AML-193 (cell line): Measurements from ENCODE around the gene DENND2A.
"Not testable (repeated sequence)": the region's sequence is repeated elsewhere in the genome, so short reads cannot be mapped to it uniquely, and the experiment has no call there.

Experiments
- DNase-seq, 2 experiments: peaks; one replicate each; lab custom pipeline; 2025; lab: John Stamatoyannopoulos, UW

DENND2A gene

DNA sequence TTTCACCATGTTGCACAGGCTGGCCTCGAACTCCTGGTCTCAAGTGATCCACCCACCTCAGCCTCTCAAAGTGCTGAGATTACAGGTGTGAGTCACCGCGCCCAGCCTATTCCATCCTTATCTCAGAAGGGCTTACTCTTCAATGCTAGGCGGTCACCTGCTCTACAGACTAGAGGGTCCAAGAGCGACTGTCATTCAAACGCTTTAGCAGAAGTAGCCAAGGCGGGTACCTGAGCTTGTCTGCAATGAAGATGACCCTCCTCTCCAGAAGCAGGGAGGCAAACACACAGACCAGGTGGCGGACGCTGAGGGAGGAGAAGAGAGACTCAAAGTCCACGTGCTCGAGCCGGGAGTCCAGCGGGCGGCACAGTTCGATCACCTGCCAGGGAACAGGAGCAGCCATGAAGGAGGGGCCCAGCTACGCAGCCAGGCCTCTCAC is 96.2 kb downstream of the DENND2A start:
- no peak for DNase-seq

GRCh38 chr7:140542228-140542603 is 98.4 kb downstream of the DENND2A start:
- no peak for DNase-seq

- no peak for DNase-seq
Measured at GRCh38 chr7:140541513-140542227, 98.9 kb downstream of the DENND2A start.

DNA sequence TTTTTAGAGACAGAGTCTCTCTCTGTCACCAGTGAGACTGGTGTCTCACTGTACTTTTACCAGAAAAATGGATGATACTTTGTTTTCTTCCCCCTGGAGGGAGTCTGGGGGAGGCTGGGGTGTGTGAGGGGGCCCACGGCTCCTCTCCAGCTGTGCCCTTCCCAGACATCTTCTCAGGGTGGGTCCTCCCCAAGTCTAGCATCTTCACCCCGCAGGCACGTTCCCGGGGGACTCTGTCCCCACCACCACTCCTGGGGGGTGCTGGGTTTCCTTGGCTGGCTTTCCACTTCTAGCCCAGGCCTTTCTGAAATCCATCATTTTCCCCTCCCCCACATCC is 99.5 kb downstream of the DENND2A start:
- DNase-seq, result no peak

DNA sequence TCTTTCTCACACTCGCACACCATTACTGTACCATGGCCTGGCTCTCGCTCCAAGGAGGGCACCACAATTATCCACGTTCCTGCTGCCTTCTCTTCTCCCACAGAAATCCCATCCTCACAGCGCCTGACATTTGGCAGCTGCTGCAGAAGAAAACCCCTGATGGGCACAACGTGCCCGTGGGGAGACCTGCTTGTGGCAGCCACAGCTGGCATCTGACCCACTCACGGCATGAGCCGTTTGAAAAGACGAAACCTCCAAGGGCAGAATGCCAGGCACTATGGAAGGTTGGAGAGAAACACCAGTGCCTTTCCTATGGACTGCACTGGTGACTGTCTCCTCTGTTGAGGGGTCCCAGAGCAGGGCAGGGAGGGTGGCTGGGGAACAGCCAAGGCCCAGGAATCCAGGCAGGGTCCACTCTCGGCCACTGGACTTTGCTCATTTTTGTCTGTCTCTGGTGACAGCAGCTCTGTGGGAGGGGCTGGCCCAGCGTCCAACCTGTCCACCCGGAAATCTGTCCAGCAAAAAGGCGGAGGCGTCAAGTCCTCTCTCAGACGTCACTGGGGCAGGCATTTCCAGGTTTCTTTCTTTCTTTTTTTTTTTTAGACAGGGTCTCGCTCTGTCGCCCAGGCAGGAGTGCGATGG is 100.4 kb downstream of the DENND2A start:
- DNase-seq, result no peak

DNA sequence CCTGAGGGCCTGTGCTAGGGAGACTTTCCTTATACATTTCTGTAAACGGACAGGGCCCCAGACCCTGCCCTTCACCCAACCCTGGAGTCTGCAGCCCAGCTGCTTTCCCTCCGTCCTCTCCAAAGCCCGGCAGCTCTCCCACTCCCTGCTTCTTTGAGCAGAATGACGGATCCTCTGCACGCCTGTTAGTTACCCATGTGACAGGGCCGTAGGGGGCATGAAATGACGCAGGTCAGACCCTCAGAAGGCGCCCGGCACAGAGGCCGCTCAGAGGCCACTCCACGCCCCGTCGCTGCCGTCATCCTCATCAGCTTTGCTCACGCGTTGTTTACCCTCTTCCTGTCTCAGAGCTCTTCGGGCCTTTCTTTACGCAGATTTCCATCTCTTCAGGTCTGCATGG is 101.2 kb downstream of the DENND2A start:
- no peak for DNase-seq

GRCh38 chr7:140537750-140538482 is 102.7 kb downstream of the DENND2A start:
- no peak for DNase-seq

DNA sequence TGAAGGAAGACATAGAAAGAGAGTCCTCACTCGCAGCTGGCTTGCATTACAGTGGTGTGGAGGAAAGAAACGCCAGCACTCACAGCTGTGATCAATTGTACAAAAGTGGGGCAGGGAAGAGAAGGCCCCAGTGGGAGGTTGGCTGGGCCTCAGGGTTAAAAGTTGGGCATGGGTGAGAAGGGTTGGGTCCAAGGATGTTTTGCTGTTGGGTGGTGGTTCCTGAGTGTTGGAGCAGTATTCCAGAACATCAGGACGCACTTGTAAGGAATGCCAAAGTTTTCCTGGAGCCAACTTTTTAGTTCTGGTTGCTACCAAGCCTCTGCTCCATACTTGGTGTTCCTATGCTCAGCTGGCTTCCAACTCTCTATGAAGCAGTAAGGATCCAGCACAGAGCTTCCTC is 105.9 kb downstream of the DENND2A start:
- DNase-seq, result no peak

DNA sequence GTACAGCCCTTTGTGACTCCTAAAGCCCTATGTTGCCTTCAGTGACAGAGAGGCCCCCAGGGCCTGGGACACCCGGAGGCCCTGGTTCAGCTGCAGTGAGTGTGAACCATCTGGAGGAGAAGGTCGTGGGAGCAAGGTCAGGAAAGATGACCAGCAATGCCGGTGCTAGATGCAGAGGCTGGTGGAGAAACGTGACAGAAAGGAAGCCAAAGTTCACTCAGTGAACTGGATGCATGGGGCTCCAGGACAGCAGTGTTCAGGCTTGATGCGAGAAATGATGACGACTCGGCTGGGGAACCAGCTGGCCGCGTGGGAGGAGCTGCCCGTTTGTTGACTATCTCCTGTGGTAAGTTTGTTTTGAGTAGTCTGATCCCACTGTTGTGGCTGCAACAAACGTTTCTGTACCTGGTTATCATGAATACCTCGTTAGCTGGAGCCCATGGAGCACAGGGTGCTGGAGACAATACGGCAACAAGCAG is 107.2 kb downstream of the DENND2A start:
- no peak for DNase-seq

GRCh38 chr7:140529428-140529827 is 111.2 kb downstream of the DENND2A start:
- DNase-seq, result not testable (repeated sequence)

GRCh38 chr7:140526787-140527664 is 113.6 kb downstream of the DENND2A start:
- DNase-seq, result no peak

GRCh38 chr7:140526214-140526613 is 114.4 kb downstream of the DENND2A start:
- DNase-seq, result no peak

DNA sequence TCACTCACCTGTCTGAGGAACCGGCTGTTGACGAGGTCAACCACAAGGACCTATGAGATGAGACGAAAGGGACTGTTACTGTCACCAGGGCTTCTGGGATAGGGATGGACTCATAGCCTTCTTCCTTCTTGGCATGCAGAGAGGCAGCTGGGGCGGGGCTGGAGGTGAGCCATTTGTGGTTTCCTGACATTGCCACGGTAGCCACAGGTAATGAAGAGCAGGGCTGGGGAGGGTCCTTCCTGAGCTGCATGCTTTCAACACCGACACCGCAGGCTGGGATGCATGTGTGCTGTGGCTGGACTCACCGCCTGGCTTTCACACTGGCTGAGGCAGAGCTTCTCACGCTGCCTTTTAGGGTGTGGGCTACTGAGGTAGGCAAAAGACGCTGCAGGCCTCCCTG is 114.9 kb downstream of the DENND2A start:
- no peak for DNase-seq

DNA sequence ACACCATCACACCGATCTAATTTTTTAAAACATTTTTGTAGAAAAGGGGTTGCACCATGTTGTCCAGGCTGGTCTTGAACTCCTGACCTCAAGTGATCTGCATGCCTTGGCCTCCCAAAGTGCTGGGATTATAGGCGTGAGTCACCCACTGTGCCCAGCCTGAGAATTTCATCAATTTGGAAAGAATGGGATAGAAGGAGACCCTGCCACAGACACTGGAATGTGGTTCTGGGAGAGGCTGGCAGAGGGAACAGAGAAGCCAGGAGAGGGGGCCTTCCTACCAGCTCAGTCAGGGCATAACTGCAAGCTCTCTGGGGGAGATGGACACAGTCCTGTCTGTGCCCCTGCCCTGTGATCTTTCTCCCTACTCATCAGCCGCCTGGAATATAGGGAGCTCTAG is 119.2 kb downstream of the DENND2A start:
- no peak for DNase-seq

GRCh38 chr7:140519007-140519399 is 121.6 kb downstream of the DENND2A start:
- no peak for DNase-seq

GRCh38 chr7:140518370-140519006 is 122.1 kb downstream of the DENND2A start:
- DNase-seq, result no peak

- DNase-seq, result peak; percentile 52 to 63
Measured at GRCh38 chr7:140517546-140518369, 122.9 kb downstream of the DENND2A start.

DNA sequence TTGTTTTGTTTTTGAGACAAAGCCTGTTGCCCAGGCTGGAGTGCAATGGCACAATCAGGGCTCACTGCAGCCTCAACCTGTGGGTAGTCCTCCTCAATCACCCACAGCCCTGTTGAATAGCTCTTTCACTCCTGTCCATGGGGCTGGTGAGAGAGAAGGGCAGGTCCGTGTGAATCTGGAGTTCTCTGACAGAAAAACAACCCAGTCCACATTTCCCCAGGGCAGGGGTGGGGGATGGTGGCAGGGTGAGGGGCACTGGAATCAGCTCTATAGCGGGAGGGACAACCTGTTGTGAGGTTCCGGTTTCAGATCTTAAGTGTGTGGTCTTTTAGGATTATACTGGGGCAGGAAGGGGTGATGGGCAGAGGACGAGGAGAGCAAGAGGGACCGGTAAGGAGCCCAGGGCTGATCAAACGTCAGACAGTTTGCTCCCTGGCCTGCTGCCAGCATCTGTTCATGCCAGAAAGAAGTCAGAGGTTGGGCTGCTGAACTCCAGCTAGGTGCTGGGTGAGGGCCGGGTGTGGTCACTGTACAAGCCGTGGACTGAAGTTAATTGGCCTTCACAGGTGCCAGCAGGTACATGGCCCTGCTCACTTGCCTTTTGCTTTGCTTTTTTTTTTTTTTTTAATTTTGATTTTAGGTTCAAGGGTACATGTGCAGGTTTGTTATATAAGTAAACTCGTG is 128.2 kb downstream of the DENND2A start:
- DNase-seq, result no peak

GRCh38 chr7:140509789-140510188 is 130.8 kb downstream of the DENND2A start:
- DNase-seq, result no peak

DNA sequence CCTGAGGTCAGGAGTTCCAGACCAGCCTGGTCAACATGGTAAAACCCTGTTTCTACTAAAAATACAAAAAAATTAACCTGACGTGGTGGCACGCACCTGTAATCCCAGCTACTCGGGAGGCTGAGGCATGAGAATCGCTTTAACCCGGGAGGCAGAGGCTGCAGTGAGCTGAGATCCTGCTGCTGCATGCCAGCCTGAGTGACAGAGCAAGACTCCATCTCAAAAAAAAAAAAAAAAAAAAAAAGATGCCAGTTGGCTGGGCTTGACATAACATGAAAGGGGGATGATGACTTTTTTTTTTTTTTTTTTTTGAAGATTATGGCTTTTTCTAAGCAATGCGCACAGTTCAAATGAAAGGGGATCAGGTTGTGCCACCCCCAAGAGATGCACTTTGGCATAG is 133.1 kb downstream of the DENND2A start:
- DNase-seq, result not testable (repeated sequence)
